Measurements from ENCODE around the gene CACNB4.

Gene CACNB4

DNA sequence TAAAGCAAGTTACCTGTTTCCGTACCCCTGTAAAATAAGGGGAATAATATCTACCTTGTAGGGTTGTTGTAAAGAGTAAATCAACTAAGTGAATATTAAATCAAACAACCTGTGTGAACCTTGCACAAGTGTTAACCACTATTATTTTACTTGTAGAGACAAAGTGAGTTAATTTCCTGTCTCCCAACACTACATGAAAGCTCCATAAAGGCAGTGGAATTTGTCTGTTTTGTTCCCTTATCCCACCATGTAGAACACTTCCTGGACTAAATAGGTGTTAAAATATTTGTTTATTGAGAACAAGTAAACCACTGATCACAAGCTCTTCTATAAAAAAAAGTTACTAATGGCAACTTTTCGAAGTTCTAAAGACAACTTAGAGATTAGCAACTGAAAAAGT lies 274.0 kb downstream of the CACNB4 start:
- no peak overlapping the region for H3K4me3 ChIP-seq (ENCODE audit: low read length)
- TF ChIP-seq, protein P1, sequence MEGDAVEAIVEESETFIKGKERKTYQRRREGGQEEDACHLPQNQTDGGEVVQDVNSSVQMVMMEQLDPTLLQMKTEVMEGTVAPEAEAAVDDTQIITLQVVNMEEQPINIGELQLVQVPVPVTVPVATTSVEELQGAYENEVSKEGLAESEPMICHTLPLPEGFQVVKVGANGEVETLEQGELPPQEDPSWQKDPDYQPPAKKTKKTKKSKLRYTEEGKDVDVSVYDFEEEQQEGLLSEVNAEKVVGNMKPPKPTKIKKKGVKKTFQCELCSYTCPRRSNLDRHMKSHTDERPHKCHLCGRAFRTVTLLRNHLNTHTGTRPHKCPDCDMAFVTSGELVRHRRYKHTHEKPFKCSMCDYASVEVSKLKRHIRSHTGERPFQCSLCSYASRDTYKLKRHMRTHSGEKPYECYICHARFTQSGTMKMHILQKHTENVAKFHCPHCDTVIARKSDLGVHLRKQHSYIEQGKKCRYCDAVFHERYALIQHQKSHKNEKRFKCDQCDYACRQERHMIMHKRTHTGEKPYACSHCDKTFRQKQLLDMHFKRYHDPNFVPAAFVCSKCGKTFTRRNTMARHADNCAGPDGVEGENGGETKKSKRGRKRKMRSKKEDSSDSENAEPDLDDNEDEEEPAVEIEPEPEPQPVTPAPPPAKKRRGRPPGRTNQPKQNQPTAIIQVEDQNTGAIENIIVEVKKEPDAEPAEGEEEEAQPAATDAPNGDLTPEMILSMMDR (conservative IDR thresholded peaks at IDR 0.05; ENCODE audit: low read depth, low read length) = no peak
- no peak for DNase-seq (ENCODE audit: low read depth)

DNA sequence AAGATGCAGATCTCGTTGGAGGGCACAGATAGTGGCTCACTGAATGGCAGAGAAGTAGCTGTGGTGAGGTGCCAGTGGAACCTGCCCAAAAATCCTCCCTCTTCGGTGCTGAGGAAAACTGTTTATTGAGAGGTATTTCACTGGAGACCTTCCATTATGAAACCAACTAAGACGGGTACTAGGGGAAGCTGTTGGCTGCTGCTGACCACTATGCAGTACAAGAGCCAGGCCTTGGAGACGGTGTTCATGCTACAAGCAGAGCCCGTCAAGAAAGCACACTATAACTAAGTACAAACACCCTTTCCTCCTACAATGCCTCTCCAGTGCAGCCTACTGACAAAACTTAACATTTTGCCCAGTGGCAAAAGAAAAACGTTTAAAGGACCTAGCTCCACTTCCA lies 275.2 kb downstream of the CACNB4 start:
- no peak overlapping the region for H3K4me3 ChIP-seq (ENCODE audit: low read length)
- TF ChIP-seq, protein P1 (conservative IDR thresholded peaks at IDR 0.05; ENCODE audit: low read depth, low read length) = no peak
- DNase-seq (ENCODE audit: low read depth) = no peak

DNA sequence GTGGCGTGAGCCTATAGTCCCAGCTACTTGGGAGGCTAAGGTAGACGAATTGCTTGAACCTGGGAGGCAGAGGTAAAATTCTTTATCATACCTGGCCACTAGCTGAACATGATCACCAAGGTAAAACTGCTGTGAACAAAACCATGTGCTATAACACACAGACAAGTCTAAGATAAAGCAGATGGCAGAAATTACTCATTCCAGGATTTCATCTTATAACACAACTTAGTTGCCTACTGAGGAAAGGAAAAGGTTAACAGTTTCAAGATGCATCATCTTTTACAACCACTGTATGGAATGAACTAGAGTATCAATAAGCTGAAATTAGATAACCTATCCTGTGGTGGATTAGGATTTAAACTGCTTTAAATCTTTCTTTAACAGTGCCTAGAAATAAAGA lies 278.9 kb downstream of the CACNB4 start:
- DNase-seq (ENCODE audit: low read depth) = no peak
- TF ChIP-seq, protein P1 (conservative IDR thresholded peaks at IDR 0.05; ENCODE audit: low read depth, low read length) = no peak

DNA sequence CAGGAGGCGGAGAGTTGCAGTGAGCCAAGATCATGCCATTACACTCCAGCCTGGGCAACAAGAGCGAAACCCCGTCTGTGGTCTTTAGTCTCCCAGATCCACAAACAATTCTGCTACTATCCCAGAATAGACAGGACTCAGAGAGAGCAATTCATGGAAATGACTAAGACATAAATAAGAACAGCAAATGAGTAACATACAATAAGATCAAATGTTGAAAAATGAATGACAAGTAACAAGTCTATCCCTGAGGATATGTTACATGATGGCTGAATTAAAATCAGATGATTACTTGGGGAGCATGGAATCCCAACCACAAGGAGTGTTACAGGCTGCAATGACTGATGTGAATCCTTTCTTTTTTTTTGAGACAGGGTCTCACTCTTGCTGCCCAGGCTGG lies 280.9 kb downstream of the CACNB4 start:
- no peak for DNase-seq (ENCODE audit: low read depth)
- no peak overlapping the region for H3K4me3 ChIP-seq (ENCODE audit: low read length)

More for the DNA sequence above, 278.9 kb downstream of the CACNB4 start:
- H3K4me3 ChIP-seq (ENCODE audit: low read length) = no peak overlapping the region

DNA sequence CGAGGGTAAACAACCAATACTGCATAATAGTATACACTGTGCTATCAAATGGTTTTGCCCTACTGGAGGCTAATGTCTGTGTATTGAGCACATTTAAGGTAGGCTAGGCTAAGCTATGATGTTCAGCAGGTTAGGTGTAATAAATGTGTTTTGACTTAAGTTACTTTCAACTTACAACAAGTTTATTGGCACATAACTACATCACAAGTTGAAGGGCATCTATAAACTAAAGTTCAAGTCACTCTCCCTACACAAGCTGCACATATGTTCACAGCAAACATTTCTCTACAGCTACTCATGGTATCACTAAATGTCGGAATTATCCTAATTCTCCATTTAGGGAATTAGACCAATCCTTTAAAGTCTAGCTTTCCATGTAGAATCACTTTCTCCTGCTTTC lies 282.0 kb downstream of the CACNB4 start:
- TF ChIP-seq, protein P1 (conservative IDR thresholded peaks at IDR 0.05; ENCODE audit: low read depth, low read length) = no peak
- H3K4me3 ChIP-seq (ENCODE audit: low read length) = no peak overlapping the region
- DNase-seq (ENCODE audit: low read depth) = no peak

More for the DNA sequence above, 280.9 kb downstream of the CACNB4 start:
- TF ChIP-seq, protein P1 (conservative IDR thresholded peaks at IDR 0.05; ENCODE audit: low read depth, low read length) = no peak

DNA sequence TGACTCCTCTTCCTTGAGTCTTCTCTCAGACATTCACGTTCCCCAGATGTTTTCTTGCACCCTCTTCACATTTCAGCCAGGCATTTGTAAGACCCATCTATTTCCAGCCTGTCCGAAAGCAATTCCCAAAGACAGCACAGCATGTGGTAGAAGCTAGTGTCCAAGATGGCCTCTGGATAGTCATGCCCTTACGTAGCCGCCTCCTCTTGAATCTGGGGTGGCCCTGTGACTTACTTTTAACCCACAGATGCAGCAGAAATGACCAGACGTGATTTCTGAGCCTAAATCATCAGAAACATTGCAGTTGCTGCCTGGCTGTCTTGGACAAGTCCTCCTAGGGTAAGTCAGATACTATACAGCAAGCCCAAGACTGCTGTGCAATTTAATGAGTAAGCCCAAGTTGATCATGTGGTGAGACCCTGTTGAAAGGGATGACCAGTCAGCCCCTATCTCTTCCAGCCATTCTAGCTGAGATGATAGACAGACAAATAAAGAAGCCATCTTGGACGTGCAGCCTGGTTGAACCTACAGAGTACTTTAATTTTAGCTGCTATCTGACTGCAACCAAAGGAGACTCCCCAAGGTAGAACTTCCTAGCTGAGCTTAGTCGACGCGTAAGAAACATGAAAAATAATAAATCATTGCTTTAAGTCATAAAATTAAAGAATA lies 282.9 kb downstream of the CACNB4 start:
- TF ChIP-seq, protein P1 (conservative IDR thresholded peaks at IDR 0.05; ENCODE audit: low read depth, low read length) = no peak
- no peak overlapping the region for H3K4me3 ChIP-seq (ENCODE audit: low read length)
- DNase-seq (ENCODE audit: low read depth) = no peak

DNA sequence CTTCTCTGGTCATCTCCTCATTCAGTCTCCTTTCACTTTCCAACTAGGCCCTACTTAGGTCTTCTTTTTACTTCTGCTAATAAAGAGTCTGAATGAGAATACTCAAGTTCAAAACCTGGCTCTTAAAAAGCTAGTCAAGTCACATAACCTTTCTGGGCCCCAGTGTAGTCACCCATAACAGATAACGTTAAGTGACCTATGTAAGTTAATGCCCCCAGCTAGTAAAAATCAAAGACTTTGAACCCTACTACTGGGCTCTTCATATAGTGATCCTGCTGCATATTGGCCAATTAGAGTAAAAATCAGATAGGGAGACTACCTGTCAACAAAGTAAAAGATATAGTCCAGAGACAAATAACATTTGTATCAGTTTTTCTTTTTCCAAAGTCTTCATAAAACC lies 288.4 kb downstream of the CACNB4 start:
- TF ChIP-seq, protein P1 (conservative IDR thresholded peaks at IDR 0.05; ENCODE audit: low read depth, low read length) = no peak
- DNase-seq (ENCODE audit: low read depth) = no peak

More for the DNA sequence above, 288.4 kb downstream of the CACNB4 start:
- H3K4me3 ChIP-seq (ENCODE audit: low read length) = no peak overlapping the region

Data from retinal pigment epithelial cell (primary cell).